Nephron (organoid): ENCODE data around the gene SMARCC1.
"Not testable (repeated sequence)": the region's sequence is repeated elsewhere in the genome, so short reads cannot be mapped to it uniquely, and the experiment has no call there.

Source experiments
- H3K27ac Mint-ChIP-seq, 3 experiments: 2 replicates each; pipeline ENCODE4 v1.8.0; 2020; ENCODE audit warnings: mixed read lengths in 3 of 3, mild to moderate bottlenecking in 2 of 3, moderate library complexity in 1 of 3
- H3K27me3 Mint-ChIP-seq: 2 replicates; pipeline ENCODE4 v1.8.0; 2021; ENCODE audit warnings: low read depth, mild to moderate bottlenecking, moderate library complexity, mixed read lengths
- H3K36me3 Mint-ChIP-seq: 2 replicates; pipeline ENCODE4 v1.8.0; 2020; ENCODE audit warnings: low read depth, mixed read lengths
- H3K4me1 Mint-ChIP-seq: 2 replicates; pipeline ENCODE4 v1.8.0; 2020; ENCODE audit warnings: mixed read lengths
- H3K4me3 Mint-ChIP-seq, 3 experiments: 2 replicates each; pipeline ENCODE4 v1.8.0; 2020; ENCODE audit warnings: mild to moderate bottlenecking in 3 of 3, mixed read lengths in 3 of 3, moderate library complexity in 2 of 3
- H3K9me3 Mint-ChIP-seq: 2 replicates; pipeline ENCODE4 v1.8.0; 2020; ENCODE audit warnings: mixed read lengths
- TF ChIP-seq, protein P1 (sequence below), 3 experiments: fragments of 200-600 bp; sonication (generic); IDR thresholded peaks; one replicate each; pipeline ENCODE4 v1.5.0; 2021; ENCODE audit warnings: antibody characterized with exemption in 3 of 3; ENCODE audit not compliant: unreplicated experiment in 3 of 3

The SMARCC1 gene

DNA sequence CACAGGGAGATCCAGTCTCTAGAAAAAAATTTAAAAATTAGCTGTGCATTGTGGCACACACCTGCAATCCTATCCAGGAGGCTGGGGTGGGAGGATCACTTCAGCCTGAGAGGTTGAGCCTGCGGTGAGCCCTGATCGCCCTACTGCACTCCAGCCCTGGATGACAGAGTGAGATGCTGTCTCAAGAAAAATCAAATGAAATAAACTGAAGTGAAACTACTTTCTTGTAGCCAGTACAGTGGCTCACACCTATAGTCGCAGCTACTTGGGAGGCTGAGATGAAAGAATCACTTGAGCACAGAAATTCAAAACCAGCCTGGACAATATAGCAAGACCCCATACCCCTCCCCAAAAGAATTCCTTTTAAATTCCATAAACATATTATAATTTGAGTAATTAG lies 35.4 kb downstream of the SMARCC1 start:
- TF ChIP-seq, protein P1, sequence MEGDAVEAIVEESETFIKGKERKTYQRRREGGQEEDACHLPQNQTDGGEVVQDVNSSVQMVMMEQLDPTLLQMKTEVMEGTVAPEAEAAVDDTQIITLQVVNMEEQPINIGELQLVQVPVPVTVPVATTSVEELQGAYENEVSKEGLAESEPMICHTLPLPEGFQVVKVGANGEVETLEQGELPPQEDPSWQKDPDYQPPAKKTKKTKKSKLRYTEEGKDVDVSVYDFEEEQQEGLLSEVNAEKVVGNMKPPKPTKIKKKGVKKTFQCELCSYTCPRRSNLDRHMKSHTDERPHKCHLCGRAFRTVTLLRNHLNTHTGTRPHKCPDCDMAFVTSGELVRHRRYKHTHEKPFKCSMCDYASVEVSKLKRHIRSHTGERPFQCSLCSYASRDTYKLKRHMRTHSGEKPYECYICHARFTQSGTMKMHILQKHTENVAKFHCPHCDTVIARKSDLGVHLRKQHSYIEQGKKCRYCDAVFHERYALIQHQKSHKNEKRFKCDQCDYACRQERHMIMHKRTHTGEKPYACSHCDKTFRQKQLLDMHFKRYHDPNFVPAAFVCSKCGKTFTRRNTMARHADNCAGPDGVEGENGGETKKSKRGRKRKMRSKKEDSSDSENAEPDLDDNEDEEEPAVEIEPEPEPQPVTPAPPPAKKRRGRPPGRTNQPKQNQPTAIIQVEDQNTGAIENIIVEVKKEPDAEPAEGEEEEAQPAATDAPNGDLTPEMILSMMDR (IDR thresholded peaks at IDR 0.05; ENCODE audit: unreplicated experiment in 3 of 3) = no peak
- peaks cover 42% of the 10 kb centered on the region for H3K36me3 Mint-ChIP-seq
- no peaks in the 10 kb centered on the region for H3K4me1 Mint-ChIP-seq
- no peak overlapping the region for H3K4me3 Mint-ChIP-seq
- H3K27ac Mint-ChIP-seq = no peak overlapping the region
- H3K9me3 Mint-ChIP-seq = no peaks in the 10 kb centered on the region
- H3K27me3 Mint-ChIP-seq = no peaks in the 10 kb centered on the region

DNA sequence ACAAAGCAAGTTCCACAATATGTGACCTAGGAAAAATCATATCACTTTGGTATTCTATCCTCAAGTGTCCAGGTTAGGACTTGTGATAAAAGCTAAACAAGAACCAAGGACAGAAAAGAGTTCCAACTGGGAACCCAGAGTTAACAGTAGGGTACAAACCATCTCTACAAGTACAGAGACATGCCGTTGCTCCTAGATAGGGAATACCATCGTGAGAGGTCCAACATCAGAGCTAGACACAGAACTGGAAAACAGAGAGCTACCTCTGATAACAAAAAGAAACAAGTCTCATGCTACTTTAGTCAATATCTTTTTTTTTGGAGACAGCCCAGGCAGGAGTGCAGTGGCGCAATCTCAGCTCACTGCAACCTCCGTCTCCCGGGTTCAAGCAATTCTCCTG lies 37.8 kb downstream of the SMARCC1 start:
- no peaks in the 10 kb centered on the region for H3K9me3 Mint-ChIP-seq
- H3K27ac Mint-ChIP-seq = no peak overlapping the region
- H3K4me3 Mint-ChIP-seq = no peak overlapping the region
- TF ChIP-seq, protein P1 (IDR thresholded peaks at IDR 0.05; ENCODE audit: unreplicated experiment in 3 of 3) = no peak
- no peaks in the 10 kb centered on the region for H3K27me3 Mint-ChIP-seq
- no peaks in the 10 kb centered on the region for H3K4me1 Mint-ChIP-seq
- H3K36me3 Mint-ChIP-seq = peaks cover 37% of the 10 kb centered on the region

DNA sequence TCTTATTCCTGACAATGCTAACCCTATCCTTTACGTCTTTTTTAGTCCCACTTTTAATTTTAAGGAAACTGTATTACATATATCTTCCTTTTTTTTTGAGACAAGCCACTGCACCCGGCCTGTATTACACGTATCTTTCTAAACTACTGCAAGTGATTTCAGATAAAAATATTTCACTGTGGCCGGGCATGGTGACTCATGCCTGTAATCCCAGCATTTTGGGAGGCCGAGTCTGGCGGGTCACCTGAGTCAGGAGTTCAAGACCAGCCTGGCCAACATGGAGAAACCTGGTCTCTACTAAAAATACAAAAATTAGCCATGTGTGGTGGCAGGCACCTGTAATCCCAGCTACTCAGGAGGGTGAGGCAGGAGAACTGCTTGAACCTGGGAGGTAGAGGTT lies 38.3 kb downstream of the SMARCC1 start:
- H3K36me3 Mint-ChIP-seq = peaks cover 38% of the 10 kb centered on the region
- H3K9me3 Mint-ChIP-seq, H3K4me1 Mint-ChIP-seq, H3K27me3 Mint-ChIP-seq, H3K27ac Mint-ChIP-seq, H3K4me3 Mint-ChIP-seq: not testable (repeated sequence)

DNA sequence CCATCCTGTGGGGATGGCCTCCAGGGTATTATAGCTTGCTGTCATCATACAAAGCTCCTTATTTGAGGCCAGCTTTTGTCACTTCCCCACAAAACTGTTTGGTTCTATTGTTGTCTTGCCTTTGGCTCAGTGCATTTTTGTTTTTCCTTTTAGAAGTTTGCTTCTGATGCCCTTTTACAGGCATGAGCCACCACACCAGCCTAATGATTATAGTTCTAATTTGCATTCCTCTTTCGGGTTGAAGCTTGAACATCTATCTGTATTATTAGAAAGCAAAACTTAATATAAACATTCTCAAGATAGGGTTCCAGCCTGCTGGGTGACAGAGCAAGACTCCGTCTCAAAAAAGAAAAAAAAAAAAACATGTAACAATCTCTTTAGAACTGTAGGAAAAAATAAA lies 39.8 kb downstream of the SMARCC1 start:
- Mint-ChIP-seq H3K36me3 (peaks cover 42% of the 10 kb centered on the region), H3K4me3 (no peak overlapping the region), H3K27me3 (no peaks in the 10 kb centered on the region), H3K27ac (no peak overlapping the region), H3K9me3 (no peaks in the 10 kb centered on the region), H3K4me1 (no peaks in the 10 kb centered on the region)
- TF ChIP-seq, protein P1 (IDR thresholded peaks at IDR 0.05; ENCODE audit: unreplicated experiment in 3 of 3) = no peak

DNA sequence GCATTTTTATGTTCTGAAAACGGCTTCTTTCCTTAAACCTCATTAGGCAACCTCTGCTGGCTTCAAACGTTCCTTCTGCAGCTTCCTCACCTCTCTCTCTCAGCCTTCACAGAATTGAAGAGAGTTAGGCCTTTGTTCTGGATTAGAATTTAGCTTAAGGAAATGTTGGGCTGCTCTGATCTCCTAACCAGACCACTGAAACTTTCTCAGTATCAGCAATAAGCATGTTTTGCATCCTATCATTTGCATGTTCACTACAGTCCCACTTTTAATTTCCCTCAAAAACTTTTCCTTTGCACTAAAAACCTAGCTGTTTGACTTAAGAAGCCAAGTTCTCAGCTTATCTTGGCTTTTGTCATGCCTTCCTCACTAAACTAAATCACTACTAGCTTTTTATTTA lies 49.5 kb downstream of the SMARCC1 start:
- Mint-ChIP-seq H3K9me3 (no peaks in the 10 kb centered on the region), H3K27me3 (no peaks in the 10 kb centered on the region)
- TF ChIP-seq, protein P1 (IDR thresholded peaks at IDR 0.05; ENCODE audit: unreplicated experiment in 3 of 3) = no peak

DNA sequence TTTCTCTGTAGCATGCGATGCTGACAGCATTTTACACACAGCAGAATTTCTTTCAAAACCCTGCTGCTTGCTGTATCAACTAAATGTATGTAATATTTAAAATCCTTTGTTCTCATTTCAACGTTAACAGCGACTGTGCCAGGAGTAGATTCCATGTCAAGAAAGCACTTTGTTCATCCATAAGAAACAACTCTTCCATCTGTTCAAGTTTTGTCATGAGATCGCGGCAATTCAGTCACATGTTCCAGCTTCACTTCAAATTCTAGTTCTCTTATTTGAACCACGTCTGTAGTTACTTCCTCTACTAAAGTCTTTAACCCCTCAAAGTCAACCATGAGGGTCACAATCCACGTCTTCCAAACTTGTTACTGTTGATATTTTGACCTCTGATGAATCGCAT lies 50.6 kb downstream of the SMARCC1 start:
- TF ChIP-seq, protein P1 (IDR thresholded peaks at IDR 0.05; ENCODE audit: unreplicated experiment in 3 of 3) = no peak
- Mint-ChIP-seq H3K27me3 (no peaks in the 10 kb centered on the region), H3K4me3 (no peak overlapping the region), H3K9me3 (no peaks in the 10 kb centered on the region), H3K36me3 (peaks cover 83% of the 10 kb centered on the region), H3K4me1 (no peaks in the 10 kb centered on the region), H3K27ac (no peak overlapping the region)

More for the DNA sequence above, 49.5 kb downstream of the SMARCC1 start:
- no peaks in the 10 kb centered on the region for H3K4me1 Mint-ChIP-seq
- no peak overlapping the region for H3K27ac Mint-ChIP-seq
- H3K36me3 Mint-ChIP-seq = peaks cover 82% of the 10 kb centered on the region
- H3K4me3 Mint-ChIP-seq = no peak overlapping the region
